Germinal center (tissue), 1 donor: ENCODE measurements around the gene ZW10.
"Not testable (repeated sequence)": the region's sequence is repeated elsewhere in the genome, so short reads cannot be mapped to it uniquely, and the experiment has no call there.

Experiments used
- DNase-seq: peaks from one replicate; pipeline ENCODE4 v3.0.0; 2012; ENCODE audit warnings: mixed read lengths, low spot score

ZW10 gene

DNA sequence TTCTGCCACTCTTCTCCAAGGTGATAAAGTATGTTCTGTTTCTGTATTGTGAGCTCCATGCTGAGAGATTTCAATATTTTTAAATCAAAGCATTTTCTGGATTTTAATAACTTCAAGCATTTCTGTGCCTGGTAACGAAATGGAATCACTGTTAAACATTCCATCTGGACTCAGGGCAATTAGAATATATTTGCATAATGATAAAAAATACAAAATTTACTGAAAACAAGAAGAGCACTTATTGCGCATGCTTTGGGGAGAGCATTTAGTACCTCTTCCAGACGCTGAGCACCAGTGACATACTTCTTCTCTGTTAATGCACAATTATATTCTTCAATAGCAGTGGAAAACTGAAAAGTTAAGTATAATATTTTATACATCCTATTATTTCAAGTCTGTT lies 13.3 kb downstream of the ZW10 start:
- DNase-seq: no peak

DNA sequence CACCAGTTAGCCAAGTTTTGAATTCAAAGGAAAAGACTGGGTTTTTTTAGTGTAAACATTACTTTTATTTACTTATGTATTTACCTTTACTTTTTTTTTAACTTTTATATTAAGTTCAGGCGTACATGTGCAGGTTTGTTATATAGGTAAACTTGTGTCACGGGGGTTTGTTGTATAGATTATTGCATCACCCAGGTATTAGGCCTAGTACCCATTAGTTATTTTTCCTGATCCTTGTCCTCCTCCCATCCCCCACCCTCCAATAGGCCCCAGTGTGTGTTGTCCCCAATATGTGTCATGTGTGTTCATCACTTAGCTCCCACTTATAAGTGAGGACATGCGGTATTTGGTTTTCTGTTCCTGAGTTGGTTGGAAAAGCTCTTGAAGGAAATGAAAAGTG lies 20.6 kb downstream of the ZW10 start:
- no peak for DNase-seq

DNA sequence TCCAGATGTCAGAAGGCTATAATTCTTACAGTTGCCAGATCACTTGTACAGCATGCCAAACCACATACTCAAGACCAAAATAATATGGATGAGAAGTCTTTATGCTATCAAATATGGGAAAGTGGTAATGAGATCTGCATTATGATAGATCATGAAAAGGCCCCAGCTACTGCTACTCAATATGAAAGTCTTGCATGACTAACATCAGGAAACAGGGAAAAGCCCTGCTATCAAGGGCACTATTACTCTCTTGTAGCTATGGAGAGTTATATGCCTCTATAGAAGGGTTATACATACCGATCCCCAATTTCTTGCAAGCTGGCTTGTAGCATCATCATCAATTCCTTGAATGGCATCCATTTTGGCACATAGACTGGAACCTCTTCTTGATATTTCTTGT lies 37.2 kb downstream of the ZW10 start:
- no peak for DNase-seq

DNA sequence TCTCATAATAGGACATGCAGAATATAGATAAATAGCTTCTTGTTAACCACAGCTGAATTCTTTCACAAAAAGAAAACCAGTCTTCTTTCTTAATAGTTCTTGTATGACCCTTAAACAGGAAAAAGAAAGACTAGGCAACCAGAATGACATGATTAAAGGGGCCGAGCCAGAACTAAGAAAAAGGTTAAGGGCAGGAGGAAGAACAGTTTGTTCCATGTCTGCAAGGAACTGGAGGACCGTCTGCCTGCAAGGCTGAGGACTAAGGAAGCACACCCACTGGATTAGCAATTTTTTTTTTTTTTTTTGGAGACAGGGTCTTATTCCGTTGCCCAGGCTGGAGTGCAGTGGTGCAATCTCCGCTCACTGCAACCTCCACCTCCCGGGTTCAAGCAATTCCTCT lies 41.4 kb downstream of the ZW10 start:
- no peak for DNase-seq

DNA sequence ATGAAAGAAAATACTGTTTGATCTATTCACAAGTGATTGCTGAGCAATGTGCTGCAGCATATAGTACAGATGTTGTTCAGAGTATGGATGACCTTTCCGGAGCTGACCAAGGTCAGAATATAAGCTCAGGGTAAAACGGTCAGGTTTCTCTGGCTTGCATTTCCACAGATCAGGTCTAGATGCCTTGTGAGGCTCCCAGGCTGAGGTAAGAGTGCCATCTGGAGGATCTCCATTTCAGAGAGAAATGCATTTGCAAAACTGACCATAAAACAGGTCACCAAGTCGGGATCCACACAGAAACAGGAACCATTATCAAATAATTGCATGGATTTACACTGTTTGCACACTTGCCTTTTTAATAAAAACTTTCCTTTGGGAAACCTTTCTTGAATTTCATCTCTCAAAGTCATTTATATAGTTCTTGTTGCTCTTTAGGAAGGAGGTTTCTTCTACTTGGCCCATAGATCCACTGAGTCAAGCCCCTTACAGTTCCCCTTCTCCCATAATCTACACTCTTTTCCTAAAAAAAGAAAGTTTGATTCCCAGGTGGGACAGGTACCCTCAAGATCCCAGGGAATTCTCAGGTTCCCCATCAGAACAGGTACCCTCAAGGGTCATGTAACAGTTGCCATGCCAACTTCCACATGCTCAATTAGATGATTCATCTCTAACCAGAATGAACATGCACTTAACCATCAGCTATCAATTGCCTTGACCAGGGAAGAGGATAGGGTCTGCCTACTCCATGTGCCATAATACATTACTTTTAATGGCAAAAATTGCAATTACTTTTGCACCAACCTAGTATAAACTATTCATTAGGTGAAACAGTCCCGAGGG lies 42.4 kb downstream of the ZW10 start:
- no peak for DNase-seq

DNA sequence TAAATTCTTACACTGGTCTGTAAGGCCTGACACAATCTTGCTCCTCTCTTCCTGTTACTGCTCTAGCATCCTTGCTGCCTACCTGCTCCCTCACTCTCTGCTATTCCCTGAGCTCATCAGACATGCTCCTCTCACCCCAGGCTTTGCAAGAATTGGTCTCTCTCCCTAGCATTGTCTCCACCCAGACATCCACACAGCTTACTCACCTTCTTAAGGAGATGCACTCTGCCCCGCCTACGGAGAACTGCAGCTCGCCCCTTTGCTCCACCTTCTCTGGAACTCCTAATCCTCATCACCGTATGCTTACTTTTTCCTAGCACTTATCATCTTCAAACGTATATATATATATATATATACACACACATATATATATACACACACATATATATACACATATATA lies 44.0 kb downstream of the ZW10 start:
- DNase-seq: no peak

DNA sequence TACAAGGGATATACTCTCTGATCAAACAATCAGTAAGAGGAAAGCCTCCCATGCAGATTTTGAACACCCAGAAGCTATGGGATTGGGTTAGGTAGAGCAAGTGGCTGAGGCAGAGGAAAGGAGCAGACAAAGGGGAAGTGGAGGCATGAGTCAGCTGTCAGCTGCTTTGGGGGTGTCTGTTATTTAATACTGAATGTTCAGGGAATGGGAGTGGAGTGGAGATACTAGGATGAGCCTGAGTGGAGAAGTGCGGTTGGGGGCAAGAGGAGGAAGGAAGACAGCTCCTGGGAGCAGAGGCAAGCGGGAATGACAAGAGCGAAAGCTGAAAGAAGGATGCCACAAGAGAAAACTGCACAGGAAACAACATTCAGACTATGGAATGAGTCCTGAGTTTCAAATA lies 44.7 kb downstream of the ZW10 start:
- no peak for DNase-seq

DNA sequence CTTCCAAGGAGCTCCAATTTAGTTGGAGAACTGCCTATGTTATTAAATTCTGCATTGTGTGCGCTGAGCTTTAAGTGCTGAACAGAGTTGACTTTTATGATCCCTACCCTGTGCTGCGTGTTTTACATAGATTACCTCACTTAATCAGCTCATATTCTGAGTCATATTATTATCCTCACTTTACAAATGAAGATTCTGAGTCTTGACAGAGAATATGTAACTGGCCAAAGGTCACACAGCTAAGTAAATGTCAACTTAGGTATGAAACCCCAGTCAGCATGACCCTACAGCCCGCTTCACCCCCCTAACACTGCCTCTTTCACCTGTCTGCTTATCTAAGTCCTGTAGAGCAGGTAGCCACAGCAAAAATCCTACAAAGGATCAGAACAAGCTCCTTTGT lies 47.6 kb downstream of the ZW10 start:
- DNase-seq: no peak

DNA sequence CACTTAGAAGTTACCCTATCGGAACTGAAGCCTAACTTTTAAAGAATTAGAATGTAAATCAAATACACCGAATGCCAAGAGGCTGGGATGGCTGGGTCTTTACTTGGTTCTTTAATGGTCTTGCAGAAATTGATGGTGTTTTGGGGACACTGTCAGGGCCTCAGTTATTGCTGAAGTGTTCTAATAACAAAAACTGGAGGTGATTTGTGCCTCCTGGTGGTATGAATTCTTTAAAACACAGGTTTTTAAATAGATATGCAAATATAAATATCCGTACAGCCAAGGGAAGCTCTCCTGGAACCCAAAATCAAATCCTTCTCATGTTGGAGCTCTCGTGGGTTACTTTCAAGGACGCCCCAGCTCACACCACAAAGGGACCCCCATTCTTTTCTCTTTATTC lies 48.1 kb downstream of the ZW10 start:
- DNase-seq: no peak

DNA sequence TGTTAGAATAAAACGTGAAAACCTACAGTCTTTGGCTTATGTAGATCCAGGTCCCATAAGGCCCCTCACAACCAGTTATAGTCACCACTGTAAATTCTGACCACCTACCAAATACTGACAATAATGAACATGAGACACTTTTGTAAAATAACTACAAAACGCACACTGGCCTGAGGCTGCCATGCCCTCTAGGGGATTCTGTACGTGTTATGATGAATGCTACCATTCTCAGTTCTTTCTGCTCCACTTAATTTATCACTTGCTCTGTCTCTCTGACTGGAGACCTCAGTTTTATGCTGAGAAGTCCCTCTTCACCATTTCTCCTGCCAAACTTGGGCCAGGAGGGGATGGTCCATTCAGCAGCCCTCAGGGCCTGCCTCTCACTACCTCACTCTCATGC lies 48.7 kb downstream of the ZW10 start:
- DNase-seq: no peak

DNA sequence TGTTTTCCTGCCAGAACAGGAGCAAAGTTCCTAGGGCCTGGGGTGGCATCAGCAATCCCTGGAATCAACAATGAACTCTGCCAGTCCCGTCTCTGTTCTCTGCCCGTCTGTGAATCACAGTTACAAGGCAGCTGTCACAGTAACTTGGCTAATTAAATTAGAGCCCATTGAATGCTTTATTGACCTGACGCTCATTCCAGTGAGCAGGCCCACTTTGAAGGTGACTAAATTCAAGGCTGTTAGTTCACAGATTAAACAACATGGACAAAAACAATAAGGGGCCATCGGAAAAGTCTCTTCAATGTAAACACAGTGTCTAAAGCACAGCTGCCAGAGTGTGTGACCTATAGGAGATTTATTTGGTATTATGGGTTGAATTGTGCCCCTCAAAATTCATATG lies 49.7 kb downstream of the ZW10 start:
- no peak for DNase-seq

DNA sequence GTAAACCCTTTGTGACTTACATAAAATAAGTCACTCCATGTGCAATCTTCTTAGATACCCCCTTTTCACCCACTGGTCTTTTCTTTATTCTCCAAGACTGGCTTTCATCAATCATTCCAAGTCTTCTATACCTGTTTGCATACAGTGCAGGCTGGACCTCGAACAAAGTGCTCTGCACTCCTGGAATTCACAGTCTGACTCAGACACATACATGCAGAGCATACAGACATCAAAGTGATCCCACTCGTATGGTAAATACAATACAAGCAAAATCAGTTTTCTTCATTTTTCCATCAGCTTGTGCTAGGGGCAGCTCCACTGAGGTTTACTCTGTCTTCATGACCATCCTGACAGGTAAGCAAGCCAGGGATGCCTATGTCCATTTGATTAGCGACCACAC lies 50.6 kb downstream of the ZW10 start:
- no peak for DNase-seq

DNA sequence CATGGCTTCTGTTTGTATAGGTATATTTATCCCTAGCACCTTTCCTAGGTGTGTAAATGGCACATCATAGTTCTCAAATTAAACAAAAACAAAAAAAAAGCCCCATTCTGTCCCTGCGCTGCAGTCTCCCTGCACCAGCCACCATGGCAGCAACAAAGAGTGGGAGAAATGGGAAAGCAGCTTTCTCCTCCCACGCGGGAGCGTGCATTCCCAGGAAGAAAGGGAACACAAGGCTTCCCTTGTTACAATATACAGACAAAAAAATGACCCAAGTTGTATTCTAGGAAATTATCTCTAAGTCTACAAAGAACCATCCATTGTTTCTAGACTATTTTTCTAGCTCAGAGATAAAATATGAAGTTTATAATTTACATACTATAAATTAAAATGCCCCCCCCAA lies 51.3 kb downstream of the ZW10 start:
- DNase-seq: no peak

DNA sequence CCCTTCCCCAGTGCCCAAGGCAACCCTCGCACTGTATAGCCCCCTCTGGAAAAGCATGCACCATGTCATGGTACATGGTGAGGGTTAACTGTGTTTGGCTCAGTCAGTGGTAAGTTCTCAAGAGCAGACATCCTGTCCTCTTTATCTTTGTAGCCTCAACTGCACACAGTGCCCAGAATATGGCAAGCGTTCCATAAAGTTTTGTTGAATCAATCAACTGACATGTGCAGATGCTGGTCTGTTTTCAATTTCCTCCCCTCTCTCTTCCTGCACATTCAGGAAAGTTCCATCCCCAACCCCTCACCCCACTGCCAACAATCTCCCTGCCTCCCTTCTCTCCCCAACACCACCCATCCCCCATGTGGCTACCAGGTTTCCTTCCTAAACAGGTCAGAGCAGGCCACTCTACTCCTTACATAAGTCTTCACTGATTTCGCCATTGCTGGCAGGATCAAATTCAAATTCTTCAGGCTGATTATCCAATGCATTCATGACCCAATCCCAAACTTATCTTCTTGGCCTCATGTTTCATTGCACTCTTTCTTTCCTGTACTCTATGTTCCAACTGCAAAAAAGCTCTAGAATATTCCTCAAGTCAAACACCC lies 51.9 kb downstream of the ZW10 start:
- no peak for DNase-seq

DNA sequence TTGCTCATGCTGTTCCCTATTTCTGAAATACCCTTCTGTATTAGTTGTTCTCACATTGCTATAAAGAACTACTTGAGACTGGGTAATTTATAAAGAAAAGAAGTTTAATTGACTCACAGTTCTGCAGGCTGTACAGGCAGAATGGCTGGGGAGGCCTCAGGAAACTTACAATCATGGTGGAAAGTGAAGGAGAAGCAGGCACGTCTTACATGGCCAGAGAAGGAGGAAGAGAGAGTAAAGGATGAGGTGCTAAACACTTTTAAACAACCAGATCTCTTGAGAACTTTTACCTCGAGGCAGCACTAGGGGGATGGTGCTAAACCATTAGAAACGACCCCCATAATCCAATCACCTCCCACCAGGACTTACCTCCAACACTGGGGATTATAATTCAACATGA lies 53.0 kb downstream of the ZW10 start:
- DNase-seq: not testable (repeated sequence)

DNA sequence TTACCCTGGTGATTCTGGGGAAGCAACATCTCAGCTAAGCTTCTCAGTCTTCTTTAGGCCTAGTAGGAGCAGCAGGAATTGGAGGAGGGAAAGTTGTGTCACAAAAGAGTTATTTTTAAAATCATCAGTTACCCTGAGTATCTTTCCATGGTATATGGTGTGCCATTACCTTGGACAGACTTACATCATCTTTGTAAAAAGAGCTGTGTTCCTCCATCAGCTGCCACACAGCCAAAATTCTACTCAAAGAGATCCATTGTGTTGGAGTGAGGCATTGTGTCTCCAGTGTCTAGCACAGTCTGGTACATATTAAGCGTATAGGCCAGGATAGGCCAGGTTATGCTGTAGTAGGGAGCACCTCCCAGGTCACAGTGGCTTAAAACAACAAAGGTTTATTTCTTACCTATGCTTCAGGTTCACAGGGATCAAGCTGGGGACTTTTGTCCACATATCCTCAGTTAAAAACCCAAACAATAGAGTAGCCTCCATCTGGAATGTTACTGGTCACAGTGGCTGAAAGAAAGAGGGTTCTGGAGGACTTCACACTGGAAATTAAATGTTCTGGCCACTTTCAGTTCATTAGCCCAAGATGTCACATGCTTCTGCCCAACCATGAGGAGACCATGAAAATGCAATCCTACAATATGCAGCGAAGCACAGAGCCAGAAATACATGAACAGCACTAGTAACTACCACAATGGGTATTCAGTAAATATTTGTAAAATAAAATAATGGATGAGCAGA lies 57.4 kb downstream of the ZW10 start:
- DNase-seq: no peak

DNA sequence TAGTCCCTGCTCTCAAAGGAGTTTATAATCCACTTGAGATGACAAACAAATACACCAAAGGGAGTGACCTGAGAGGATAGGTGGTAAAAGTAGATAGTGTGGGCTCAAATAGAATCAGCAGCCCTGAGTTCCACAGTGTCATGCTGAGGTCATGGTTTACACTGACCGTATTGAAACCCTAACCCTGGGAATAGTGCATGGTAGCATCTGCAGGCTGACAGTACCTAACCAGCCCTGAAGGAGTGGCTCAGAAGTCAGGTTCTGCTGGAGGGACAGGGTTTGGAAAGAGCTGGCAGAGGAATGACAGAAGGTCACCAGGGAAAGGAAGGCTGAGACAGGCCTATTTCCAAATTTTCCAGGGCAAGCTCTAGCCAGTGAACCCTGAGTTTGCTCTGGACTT lies 58.2 kb downstream of the ZW10 start:
- no peak for DNase-seq

DNA sequence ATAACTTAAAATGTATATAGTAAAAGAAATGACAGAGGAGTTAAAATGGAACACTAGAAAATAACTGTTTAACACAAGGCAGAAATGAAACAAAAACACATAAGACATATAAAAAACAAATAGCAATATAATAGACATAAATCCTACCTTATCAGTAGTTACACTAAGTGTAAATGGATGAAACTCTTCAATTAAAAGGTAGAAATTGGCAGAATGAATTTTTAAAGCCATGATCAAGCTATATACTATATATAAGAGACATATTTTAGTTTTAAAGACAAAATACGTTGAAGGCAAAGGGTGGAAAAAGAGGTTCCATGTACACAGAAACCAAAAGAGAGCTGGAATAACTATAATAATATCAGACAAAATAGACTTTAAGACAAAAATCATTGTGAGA lies 62.5 kb downstream of the ZW10 start:
- DNase-seq: no peak

DNA sequence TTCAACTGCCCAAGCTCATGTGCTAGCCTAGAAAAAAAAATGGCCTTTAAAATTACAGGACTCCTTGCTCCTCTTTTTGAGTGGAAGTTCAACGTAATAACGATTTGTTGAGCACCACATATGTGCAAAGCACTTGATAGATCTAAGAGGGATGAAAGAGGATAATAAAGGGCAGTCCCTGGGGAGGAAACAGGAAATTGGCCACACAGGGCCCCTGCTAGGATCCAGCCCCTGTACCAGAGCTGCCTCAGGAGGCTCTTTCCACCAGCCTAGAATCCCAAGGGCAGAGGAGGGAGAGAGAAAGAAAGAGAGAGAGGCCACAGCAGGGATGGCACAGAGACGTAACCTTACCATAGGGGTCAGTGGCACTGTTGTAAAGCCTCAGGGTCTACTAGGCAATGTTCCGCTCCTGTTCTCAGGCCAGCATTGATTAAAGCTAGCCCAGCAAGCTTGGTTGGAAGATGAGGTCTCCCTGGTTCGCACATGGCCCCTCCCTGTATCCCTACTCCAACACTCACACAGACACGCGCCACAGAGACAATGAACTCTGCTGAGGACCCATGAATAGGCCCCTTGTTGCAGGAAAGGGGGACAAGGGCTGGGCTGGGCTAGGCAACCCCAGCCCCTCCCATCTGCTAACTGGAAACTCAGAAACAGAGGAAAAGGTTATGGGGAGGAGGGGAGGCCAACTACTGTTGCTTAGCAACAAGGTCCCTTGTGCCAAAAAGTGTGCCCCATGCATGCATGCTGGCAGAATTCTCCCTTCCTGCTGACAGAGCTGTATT lies 67.4 kb downstream of the ZW10 start, which contains the start of gene TMPRSS5:
TSS of gene TMPRSS5 (minus strand) at position 438 of the 785 bp plus-strand sequence. CDS start at position 354, 84 bp downstream.
- DNase-seq: no peak

DNA sequence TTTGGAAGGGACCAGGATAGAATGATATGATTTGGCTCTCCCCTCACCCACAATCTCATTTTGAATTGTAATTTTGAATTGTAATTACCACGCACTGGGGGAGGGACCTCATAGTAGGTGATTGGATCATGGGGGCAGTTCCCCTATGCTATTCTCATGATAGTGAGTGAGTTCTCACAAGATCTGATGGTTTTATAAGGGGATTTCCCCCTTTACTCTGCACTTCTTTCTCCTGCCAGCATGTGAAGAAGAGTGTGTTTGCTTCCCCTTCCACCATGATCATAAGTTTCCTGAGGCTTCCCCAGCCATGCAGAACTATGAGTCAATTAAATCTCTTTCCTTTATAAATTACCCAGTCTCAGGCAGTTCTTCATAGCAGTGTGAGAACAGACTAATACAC lies 69.9 kb downstream of the ZW10 start:
- not testable (repeated sequence) for DNase-seq

DNA sequence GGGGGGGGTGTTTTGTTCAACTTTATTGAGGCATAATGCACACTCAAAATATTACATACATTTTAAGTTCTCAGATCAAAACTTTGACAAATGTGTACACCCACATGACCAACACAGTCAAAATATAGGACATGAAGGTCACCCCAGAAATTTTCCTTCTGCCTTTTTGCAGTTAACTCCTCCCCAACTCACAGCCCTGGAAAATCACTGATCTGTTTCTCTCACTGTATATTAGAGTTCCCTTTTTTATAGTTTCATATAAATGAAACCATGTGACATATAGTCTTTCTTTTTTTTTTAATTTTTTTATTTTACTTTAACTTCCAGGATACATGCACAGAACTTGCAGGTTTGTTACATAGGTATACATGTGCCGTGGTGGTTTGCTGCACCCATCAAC lies 72.0 kb downstream of the ZW10 start:
- DNase-seq: no peak

DNA sequence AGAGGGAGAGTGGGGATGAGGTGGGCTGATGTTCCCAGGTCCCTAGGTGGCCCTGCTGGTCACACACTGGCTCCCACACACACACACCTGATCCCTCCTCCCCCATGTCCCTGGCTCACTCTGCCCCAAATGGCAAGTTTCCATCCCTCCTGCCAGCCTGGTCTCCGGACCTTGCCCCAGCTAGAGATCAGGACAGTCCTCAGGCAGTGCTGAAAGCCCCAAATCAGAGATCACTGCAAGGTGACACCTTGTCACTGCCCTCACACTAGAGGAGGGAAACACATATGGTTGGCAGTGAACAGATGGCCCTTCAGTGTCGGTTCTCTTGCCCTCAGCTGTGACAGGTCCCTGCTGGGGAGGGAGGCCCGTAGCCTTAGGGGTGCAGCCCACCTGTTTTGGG lies 75.0 kb downstream of the ZW10 start:
- no peak for DNase-seq
